HG03520 (cell line): ENCODE results near the gene SUMO1.

Experiments used
- ATAC-seq: cut with Tn5 transposase; IDR thresholded peaks from one replicate; pipeline ENCODE4 v1.9.1; 2021; ENCODE audit warnings: mild to moderate bottlenecking, moderate library complexity; ENCODE audit not compliant: unreplicated experiment

SUMO1 gene

GRCh38 chr2:202157211-202157990, 81.0 kb downstream of the SUMO1 start:
- no peak for ATAC-seq
